Breast epithelium (tissue), 4 donors: ENCODE data around the gene MYO1F. TPM values are rescaled to one million over a fixed set of nuclear protein-coding genes. Genes with fewer than 3 reads are reported as not detected.

Experiments used
- DNase-seq, 2 donors: peaks; one replicate each; pipeline ENCODE4 v3.0.0-alpha.2; 2019; ENCODE audit warnings: low spot score in 2 of 2
- H3K27ac ChIP-seq, 2 donors: fragments of 200-600 bp; sonication (generic) in 1 of 2; one replicate each; pipeline ENCODE4 v1.5.1; 2016 to 2019; ENCODE audit warnings: mild to moderate bottlenecking in 1 of 2
- H3K27me3 ChIP-seq, 2 donors: fragments of 200-600 bp; sonication (generic) in 1 of 2; one replicate each; pipeline versions ENCODE4 v1.5.1 to v1.6.0; 2017 to 2019; ENCODE audit warnings: control low read depth in 1 of 2, mild to moderate bottlenecking in 1 of 2
- H3K36me3 ChIP-seq: fragments of 200-600 bp; one replicate; pipeline ENCODE4 v1.5.1; 2019
- H3K4me1 ChIP-seq, 2 donors: fragments of 200-600 bp; sonication (generic); one replicate each; pipeline ENCODE4 v1.5.1; 2016 to 2019; ENCODE audit warnings: control low read depth in 1 of 2
- H3K4me3 ChIP-seq, 3 donors: fragments of 200-600 bp; sonication (generic); 1 replicate in 2 of 3; 2 replicates in 1 of 3; pipeline ENCODE4 v1.5.1; 2016 to 2019; ENCODE audit warnings: mild to moderate bottlenecking in 3 of 3, moderate library complexity in 2 of 3
- H3K9me3 ChIP-seq, 2 donors: fragments of 200-600 bp; sonication (generic) in 1 of 2; one replicate each; pipeline ENCODE4 v1.5.1; 2016 to 2019; ENCODE audit warnings: control low read depth in 1 of 2
- POLR2A ChIP-seq: fragments of 450-650 bp; IDR thresholded peaks from one replicate; pipeline ENCODE4 v1.6.1; 2016; ENCODE audit warnings: antibody characterized with exemption, mild to moderate bottlenecking, moderate library complexity
- POLR2AphosphoS5 ChIP-seq, 3 donors: sonication (generic); formaldehyde crosslinking; IDR thresholded peaks; one replicate each; pipeline ENCODE4 v1.6.1; 2017; ENCODE audit warnings: antibody characterized with exemption in 3 of 3
- intact Hi-C: fragments of 100-400 bp; cut with DNase I; formaldehyde crosslinking; loops from one replicate; pipeline ENCODE4 v1.15.1; 2023; ENCODE audit warnings: low total_unique reads
- total RNA-seq, 3 donors: library from RNA; depleted of rRNA; stranded (reverse); fragments of >200 nt; gene quantifications; one replicate each; pipeline ENCODE4 v1.1.0, GENCODE V29; 2016
- TF ChIP-seq, protein P1 (sequence below), 3 donors: fragments of 450-650 bp; IDR thresholded peaks; one replicate each; pipeline ENCODE4 v1.5.1; 2016 to 2017; ENCODE audit warnings: antibody characterized with exemption in 3 of 3, mild to moderate bottlenecking in 3 of 3, moderate library complexity in 3 of 3

MYO1F gene
- total RNA-seq, 3 donors from 2014 or later: 8.5 to 31.0 (median 11.3) TPM

- no peak overlapping the region for H3K4me3 ChIP-seq
- H3K27ac ChIP-seq: no peak overlapping the region
- H3K36me3 ChIP-seq: no peaks in the 10 kb centered on the region
- no peaks in the 10 kb centered on the region for H3K27me3 ChIP-seq
- TF ChIP-seq, protein P1, sequence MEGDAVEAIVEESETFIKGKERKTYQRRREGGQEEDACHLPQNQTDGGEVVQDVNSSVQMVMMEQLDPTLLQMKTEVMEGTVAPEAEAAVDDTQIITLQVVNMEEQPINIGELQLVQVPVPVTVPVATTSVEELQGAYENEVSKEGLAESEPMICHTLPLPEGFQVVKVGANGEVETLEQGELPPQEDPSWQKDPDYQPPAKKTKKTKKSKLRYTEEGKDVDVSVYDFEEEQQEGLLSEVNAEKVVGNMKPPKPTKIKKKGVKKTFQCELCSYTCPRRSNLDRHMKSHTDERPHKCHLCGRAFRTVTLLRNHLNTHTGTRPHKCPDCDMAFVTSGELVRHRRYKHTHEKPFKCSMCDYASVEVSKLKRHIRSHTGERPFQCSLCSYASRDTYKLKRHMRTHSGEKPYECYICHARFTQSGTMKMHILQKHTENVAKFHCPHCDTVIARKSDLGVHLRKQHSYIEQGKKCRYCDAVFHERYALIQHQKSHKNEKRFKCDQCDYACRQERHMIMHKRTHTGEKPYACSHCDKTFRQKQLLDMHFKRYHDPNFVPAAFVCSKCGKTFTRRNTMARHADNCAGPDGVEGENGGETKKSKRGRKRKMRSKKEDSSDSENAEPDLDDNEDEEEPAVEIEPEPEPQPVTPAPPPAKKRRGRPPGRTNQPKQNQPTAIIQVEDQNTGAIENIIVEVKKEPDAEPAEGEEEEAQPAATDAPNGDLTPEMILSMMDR (IDR thresholded peaks at IDR 0.05): no peak
- TF ChIP-seq POLR2AphosphoS5 (IDR thresholded peaks at IDR 0.05): no peak
- no peak for TF ChIP-seq POLR2A
- H3K9me3 ChIP-seq: no peaks in the 10 kb centered on the region
- no peak for DNase-seq
- intact Hi-C loops: no loop called here
- H3K4me1 ChIP-seq: no peaks in the 10 kb centered on the region
Observed at GRCh38 chr19:8539621-8540149, 37.6 kb downstream of the MYO1F start.

- DNase-seq: no peak
- no peaks in the 10 kb centered on the region for H3K9me3 ChIP-seq
- intact Hi-C loops: no loop called here
- TF ChIP-seq POLR2A: no peak
- TF ChIP-seq POLR2AphosphoS5 (IDR thresholded peaks at IDR 0.05): no peak
- no peaks in the 10 kb centered on the region for H3K27me3 ChIP-seq
- no peaks in the 10 kb centered on the region for H3K36me3 ChIP-seq
- H3K4me1 ChIP-seq: no peaks in the 10 kb centered on the region
- H3K4me3 ChIP-seq: no peak overlapping the region
- H3K27ac ChIP-seq: no peak overlapping the region
Observed at GRCh38 chr19:8537099-8537498, 40.1 kb downstream of the MYO1F start.

DNA sequence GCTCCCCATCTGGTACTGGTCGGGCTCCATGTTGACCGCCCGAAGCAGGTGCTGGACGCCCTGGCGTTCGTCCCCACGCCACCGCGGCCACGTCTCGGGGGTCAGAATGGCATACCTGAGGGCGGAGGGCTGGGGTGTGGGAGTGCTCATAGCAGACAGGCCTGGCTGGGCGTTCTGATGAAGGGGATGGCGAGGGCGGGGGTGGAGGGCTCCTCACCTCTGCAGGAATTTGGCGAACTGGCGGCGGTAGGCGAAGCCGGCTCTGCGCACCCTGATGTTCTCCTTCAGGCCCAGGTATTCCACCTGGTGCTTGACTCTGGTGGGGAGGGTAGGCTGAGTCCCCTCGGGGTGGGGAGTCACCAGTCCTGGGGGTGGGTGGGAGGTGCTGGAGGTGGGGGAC, 41.0 kb downstream of the MYO1F start:
- Histone ChIP-seq H3K27ac (no peak overlapping the region), H3K27me3 (no peaks in the 10 kb centered on the region), H3K4me3 (no peak overlapping the region), H3K36me3 (no peaks in the 10 kb centered on the region), H3K9me3 (no peaks in the 10 kb centered on the region), H3K4me1 (no peaks in the 10 kb centered on the region)
- TF ChIP-seq, protein P1 (IDR thresholded peaks at IDR 0.05): no peak
- TF ChIP-seq POLR2A (no peak), POLR2AphosphoS5 (IDR thresholded peaks at IDR 0.05) (no peak)
- DNase-seq: no peak
- intact Hi-C loops: no loop called here

DNA sequence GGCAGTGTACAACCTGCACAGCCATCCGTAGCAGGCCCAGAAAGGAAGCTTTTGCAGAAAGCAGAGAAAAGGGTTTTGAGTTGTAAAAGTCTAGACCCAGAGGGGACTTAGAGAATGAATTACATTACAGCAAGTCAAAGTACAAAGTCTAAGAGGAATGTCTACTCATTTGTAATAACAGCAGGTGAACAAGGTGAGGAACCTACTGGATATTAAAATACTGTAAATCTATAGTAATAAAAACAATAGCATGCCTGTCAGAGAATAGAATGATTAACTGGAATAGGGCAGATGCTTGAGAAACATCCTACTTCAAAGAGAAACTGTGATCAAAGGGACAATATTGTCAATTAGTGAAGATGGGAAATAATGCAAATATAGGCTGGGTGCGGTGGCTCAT, 45.0 kb downstream of the MYO1F start:
- Histone ChIP-seq H3K27ac (no peak overlapping the region), H3K9me3 (no peaks in the 10 kb centered on the region)
- intact Hi-C loops: no loop called here

DNA sequence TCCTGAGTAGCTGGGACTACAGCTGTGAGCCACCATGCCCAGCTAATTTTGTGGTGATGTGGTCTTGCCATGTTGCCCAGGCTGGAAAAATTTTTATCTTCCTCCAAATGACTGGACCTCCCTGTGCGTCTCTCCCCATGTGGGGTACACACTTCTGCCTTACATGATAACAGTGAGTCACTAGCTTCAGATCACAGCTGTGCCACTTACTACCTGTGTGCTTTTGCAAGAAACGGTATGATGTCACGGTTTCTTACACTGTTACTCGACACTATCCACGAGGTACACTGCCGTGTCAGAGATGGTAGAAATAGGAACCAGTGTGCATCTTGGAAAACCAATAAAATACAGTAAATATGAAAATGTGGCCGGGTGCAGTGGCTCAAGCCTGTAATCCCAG, 45.8 kb downstream of the MYO1F start:
- Histone ChIP-seq H3K4me1 (no peaks in the 10 kb centered on the region), H3K36me3 (no peaks in the 10 kb centered on the region), H3K9me3 (no peaks in the 10 kb centered on the region), H3K27me3 (no peaks in the 10 kb centered on the region), H3K4me3 (no peak overlapping the region), H3K27ac (no peak overlapping the region)
- DNase-seq: no peak
- no peak for TF ChIP-seq POLR2A
- TF ChIP-seq POLR2AphosphoS5 (IDR thresholded peaks at IDR 0.05): no peak
- TF ChIP-seq, protein P1 (IDR thresholded peaks at IDR 0.05): no peak
- intact Hi-C loops: no loop called here

More for the DNA sequence above, 45.0 kb downstream of the MYO1F start:
- DNase-seq: no peak
- no peak for TF ChIP-seq POLR2A
- TF ChIP-seq, protein P1 (IDR thresholded peaks at IDR 0.05): no peak
- TF ChIP-seq POLR2AphosphoS5 (IDR thresholded peaks at IDR 0.05): no peak
- H3K4me1 ChIP-seq: no peaks in the 10 kb centered on the region
- no peaks in the 10 kb centered on the region for H3K36me3 ChIP-seq
- no peaks in the 10 kb centered on the region for H3K27me3 ChIP-seq
- no peak overlapping the region for H3K4me3 ChIP-seq
